GM19372 (cell line): ENCODE results near the gene ATRX.
"Not testable (repeated sequence)": the region's sequence is repeated elsewhere in the genome, so short reads cannot be mapped to it uniquely, and the experiment has no call there.

Experiments
- ATAC-seq: cut with Tn5 transposase; IDR thresholded peaks from one replicate; pipeline ENCODE4 v1.9.1; 2021; ENCODE audit warnings: mild to moderate bottlenecking, low read depth, moderate library complexity; ENCODE audit not compliant: unreplicated experiment

The ATRX gene

DNA sequence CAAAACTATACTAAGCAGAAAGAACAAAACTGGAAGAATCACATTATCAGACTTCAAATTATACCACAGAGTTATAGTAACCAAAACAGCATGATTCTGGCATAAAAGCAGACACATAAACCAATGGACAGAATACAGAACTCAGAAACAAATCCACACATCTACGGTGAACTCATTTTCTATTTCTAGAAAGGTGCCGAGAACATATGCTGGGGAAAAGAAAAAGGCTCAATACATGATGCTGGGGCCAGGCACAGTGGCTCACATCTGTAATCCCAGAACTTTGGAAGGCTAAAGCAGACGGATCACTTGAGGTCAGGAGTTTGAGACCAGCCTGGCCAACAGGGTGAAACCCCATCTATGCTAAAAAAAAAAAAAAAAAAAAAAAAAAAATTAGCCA lies 52.7 kb downstream of the ATRX start:
- ATAC-seq = no peak

DNA sequence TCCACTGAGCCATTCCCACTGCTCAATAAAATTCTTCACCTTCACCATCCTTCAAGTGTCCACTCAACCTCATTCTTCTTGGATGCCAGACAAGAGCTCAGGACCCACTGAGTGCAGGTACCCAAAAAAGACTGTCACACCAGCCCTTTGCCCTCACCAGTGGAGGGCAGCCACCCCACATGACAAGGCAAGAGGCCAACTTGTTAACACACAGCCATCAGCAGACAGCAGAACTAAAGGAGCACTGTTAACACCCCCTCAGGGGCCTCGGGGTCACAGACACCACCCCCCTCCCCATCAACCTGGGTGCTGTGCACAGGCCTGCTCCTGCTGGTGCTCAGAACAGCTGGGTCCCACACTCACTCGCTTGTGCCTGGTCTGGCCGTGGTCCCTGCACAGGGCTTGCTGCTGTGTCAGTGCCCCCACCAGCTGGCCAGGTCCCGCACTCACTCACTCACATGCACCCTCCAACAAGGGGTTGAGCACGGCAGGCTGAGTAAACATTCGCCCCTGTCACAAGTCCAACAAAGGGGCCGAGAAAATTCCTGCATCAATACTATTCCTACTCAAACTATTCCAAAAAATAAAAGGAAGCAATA lies 54.1 kb downstream of the ATRX start:
- ATAC-seq = no peak

DNA sequence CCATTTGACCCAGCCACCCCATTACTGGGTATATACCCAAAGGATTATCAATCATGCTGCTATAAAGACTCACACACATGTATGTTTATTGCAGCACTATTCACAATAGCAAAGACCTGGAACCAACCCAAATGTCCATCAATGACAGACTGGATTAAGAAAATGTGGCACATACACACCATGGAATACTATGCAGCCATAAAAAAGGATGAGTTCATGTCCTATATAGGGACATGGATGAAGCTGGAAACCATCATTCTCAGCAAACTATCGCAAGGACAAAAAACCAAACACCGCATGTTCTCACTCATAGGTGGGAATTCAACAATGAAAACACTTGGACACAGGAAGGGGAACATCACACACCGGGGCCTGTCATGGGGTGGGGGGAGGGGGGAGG lies 59.9 kb downstream of the ATRX start:
- not testable (repeated sequence) for ATAC-seq

DNA sequence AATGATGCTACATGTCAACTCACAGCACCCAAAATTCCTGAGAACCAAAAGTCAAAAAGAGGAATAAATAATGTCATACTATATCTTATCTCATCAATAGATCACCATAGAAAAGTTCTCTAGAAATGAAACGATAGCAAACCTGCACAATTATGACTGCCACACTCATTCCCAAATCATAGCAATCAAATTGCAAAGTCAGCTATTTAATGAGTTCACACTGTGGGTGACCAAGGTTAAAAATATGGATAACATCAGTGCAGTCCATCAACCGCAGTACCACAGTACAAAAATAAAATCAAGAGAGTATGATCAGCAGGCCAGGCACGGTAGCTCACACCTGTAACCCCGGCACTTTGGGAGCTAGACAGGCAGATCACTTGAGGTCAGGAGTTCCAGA lies 62.3 kb downstream of the ATRX start:
- ATAC-seq = no peak

DNA sequence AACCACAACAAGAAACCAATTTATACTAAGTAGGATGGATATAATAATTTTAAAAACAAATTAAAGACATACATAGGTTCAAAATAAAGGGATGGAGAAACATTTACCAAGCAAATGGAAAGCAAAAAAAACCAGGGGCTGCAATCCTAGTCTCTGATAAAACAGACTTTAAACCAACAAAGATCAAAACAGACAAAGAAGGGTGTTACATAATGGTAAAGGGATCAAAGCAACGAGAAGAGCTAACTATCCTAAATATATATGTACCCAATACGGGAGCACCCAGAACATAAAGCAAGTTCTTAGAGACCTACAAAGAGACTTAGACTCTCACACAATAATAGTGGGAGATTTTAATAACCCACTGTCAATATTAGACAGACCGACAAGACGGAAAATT lies 66.6 kb downstream of the ATRX start:
- no peak for ATAC-seq

DNA sequence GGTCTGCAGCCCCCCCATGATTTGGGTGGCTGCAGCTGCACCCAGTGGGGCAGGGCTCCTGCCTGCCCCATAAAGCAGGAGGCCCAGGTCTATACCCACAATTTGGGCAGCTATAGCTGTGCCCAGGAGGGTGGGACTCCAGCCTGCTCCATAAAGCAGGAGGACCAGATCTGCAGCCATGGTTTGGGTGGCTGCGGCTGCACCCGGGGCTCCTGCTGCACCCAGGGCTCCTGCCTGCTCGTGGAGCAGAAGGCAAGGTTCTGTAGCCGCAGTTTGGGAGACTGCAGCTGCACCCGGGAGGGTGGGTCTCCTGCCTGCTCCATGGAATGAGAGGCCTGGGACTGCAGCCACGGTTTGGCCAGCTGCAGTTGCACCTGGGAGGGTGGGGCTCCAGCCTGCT lies 81.1 kb downstream of the ATRX start:
- ATAC-seq = no peak

DNA sequence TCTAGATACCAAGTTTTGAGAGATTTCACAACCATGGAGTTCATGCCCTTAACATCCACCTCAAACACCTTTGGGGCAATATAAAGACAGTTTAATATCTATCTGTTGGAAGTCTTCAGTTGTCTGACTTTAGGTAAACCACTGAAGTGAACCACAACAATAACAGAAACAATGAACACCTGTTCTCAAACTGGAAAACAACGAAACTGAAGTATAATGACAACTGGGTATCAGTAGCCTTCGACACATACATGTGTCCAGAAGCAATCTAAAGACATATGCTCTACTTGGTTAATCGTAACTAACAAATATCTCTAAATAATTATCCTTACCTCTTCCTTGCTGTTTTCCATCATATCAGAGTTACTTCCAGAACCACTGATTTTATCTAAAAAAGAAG lies 87.8 kb downstream of the ATRX start:
- ATAC-seq = no peak

DNA sequence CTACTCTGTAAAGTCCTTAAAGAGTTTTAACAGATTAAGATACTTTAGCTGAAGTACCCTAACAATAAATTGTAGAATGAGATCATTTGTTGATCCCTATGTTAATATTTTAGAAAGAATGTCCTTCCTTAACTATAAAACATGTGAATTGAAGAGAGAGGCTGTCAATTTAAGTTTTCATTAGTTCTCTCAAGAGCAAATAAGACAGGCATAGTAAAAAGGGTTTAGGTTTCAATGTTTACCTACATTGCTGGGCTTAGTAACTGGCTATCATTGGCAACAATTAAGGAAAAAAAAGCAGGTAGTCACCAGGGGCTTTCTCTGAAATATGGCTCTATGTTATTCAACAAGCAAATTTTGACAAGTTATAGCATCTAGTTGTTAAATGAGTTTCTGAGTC lies 91.5 kb downstream of the ATRX start:
- no peak for ATAC-seq

DNA sequence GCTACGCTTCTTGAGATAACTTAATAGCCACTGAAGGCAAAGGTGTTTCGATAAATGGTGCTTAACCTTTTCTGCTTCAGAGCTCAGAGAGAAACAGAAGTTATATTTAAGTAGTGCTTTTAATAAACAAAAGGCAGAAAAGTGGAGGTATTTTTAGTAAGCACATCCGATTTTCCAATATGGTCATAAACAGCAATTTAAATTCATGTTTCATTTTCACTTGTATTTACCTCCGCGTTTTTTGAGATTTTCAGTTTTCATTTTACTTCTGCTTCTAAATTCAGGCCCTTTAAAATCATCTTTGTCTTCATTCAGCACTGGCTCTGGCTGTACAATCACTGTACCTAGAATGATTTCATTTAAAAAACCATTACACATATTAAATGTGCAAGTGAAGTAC lies 92.4 kb downstream of the ATRX start:
- ATAC-seq = no peak

DNA sequence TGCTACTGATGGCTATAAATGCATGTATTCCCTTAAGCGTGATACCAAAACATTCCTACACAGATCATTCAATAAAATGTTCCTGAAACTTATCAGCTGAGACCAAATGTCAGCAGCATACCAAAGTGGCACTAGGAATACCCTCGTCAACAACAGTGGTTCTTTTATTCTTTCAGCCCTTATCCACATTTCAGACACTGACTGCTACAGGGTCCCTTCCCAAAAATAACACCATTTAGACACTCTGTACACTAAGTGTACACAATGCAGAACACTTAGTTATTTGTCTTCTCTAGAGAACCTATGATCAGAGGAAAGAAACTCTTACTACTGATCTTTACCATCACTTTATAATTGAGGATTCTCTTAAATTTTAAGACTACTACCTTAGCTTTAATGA lies 94.1 kb downstream of the ATRX start:
- no peak for ATAC-seq

DNA sequence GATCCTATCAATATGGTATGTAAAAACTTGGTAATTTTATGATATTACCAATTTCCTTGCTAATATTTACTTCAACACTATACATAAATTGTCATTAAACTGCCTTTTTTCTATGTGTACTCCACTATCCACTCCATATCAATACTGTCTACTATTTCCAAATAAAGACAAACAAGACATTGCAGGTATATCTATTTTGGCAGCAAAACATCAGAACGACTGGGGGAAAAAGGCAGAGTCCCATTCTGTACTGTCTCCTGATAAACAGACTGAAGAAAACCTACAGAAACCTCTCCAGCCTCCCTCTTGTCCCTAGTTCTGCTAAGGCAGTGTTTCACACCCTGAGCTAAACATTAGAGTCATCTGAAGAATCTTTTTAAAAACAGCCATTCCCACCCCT lies 96.6 kb downstream of the ATRX start:
- no peak for ATAC-seq

DNA sequence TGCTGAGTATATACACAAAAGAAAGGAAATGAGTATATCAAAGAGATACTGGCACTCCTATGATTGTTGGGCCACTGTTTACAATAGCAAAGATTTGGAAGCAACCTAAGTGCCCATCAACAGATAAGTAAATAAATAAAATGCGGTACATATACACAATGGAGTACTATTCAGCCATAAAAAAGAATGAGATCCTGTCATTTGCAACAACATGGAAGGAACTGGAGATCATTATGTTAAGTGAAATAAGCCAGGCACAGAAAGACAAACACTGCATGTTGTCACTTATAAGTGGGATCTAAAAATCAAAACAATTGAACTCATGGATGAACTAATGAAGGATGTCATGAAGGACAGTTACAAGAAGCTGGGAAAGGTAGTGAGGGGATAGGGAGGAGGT lies 100.3 kb downstream of the ATRX start:
- ATAC-seq = not testable (repeated sequence)

DNA sequence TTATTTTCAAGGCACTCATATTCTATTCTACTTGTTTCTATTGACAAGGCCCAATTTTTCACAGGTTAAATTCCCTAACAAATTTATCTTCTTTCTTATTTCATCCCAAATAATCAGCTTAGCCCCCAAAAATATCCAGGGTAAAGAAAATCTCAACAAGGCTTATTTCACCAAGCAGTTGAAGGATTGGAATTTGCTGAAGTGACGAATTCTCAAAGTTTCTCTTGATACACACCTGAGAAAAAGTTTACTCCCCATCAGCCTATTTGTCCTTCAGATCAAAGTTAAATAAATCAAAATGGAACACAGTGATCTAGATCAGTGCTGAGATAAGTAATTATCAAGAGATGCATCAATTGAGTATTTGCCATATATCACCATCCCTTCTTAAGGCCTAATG lies 106.9 kb downstream of the ATRX start:
- ATAC-seq = no peak

DNA sequence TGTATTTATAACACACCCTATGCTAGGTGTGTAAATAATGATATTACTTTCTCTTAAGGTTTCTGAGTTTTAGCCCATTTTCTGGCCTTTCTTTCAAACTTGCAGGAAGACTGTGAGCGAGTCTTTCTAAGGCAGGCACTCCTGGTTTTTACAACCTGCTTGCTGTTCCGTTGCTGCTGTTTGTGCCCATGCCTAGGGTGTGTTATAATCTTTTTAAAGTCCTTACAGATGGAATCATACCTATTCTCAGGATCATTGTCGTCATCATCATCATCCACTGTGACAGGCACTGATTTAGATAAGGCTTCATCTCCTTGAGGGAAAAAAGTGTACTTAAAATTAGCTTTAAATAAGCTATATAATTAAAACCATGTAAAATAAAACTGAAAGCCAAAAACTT lies 110.0 kb downstream of the ATRX start:
- no peak for ATAC-seq

DNA sequence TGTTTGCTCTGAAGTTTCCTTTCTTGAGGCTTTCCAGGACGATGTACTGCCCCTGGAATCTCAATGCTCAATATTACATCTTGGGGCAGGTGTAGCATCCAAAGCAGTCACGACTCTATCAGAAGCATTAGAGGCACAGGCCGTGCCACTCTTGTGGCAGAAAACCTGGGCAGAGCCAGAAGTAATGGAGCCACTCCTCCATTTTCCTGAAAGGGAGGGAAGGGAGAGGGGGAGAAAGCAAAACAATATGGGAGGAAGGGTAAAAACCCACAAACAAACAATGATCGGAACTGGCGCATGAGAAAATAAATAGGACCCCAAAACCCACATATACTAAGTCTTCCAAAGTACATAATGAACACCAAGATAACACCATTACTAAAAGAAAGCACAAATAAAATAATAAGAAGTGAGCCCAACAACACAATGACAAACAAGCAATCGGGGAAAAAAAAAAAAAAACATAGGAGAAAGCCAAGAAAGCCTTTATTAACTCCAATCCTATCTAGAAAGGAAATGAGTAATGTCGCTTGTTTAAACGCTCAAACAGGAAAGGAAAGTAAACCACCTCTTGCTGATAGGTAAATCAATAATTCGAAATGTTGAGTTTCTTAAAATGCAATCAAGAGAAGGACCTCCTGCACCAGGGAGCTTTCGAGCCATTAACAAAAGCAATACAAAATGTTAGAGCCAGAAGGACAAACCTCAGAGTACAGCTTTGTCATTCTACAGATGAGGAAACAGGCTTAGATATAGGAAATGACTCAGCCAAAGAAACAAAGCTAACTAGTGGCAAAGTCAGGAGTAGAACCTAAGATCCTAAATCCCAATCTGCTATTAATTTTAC lies 117.4 kb downstream of the ATRX start:
- ATAC-seq = no peak

DNA sequence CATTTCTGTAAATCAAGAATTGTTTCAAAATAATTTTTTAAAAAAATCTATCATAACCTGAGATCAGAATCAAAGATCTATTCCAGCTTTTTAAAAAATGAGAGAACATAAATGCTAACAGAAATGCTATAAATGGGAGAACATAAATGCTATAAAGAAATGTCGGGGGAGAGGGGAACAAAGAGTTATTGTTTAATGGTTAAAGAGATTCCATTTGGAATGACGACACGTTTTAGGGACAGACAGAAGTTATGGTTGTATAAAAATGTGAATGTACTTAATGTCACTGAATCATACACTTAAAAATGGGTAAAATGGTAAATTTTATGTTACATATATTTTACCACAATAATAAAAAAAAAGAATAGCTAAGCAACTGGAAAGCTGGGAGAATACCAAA lies 127.1 kb downstream of the ATRX start:
- ATAC-seq = no peak

DNA sequence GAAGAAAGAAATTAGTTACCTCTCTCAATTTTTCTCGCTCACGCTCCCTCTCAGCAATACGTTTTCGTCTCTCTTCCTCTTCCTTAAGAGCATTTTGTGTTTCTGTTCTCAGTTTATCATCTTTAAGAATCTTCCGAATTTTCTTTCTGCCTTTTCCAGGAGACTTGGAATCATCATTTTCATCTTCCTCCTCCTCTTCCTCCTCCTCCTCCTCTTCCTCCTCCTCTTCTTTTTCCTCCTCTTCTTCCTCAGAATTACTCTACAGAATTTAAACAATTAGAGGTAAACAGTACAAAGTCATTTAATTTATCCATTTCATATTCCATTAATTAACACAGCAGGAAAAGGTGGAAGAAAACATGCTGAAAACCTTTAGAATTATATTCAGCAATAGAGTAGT lies 133.9 kb downstream of the ATRX start:
- no peak for ATAC-seq

DNA sequence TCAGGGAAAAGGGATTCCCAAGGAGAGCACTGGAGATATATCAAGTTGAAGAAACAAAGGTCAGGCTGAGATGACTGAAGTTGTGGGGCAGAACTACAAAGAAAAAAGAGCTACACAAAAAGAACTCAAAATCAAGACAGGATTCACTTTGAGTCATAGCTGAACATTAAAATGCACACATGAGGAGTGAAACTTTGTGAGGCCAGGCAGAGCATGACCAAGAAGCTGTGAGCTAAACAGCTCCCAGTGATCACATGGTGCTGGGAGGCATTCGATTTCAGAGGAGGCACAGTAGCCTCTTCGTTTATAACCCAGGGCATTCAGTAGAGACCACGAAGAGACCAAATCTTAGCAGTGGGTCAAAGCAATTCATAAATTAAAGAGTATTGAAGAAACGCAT lies 145.3 kb downstream of the ATRX start:
- no peak for ATAC-seq

DNA sequence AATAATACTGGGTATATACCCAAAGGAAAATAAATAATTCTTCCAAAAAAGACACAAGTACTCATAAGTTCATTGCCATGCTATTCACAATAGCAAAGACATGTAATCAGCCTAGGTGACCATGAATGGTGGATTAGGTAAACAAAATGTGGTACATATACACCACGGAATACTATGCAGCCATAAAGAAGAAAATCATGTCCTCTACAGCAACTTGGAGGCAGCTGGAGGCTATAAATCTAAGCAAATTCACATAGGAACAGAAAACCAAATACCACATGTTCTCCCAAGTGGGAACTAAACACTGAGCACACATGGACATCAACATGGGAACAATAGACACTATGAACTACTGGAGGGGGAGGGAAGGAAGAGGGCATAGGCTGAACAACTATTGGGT lies 146.2 kb downstream of the ATRX start:
- ATAC-seq = no peak

DNA sequence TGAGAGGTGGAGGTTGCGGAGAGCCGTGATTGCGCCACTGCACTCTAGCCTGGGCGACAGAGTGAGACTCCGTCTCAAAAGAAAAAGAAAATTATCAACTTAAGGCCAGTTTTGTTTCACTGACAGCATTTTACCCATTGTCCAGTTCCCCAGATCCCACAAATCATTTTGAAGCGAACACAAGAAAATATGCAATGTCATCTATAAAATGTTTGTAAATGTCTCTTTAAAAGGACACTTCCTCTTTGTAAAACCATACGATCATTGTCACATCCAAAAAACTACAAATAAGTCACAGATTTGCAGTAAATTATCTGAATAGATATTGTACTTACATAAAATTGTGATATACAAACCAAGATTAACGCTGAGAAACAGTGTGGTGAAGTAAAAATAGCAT lies 147.6 kb downstream of the ATRX start:
- no peak for ATAC-seq

DNA sequence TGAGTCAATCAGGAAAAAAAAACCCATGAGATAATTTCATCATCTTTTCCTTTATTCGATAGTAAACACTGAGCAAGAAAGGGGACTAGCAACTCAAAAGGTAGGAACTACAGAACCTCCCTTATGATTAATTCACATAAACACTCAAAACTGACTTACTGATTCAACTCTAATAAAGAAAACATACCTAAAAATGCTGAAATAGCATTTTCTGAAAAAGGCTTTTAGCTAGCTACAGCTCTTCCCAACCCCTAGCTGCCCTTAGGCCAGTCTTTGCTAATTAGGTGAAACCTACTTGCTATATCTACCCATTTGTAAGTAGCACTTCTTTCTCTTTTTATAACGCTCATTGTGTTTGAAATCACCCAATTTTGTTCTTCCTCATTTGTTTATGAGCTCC lies 150.6 kb downstream of the ATRX start:
- ATAC-seq = no peak

DNA sequence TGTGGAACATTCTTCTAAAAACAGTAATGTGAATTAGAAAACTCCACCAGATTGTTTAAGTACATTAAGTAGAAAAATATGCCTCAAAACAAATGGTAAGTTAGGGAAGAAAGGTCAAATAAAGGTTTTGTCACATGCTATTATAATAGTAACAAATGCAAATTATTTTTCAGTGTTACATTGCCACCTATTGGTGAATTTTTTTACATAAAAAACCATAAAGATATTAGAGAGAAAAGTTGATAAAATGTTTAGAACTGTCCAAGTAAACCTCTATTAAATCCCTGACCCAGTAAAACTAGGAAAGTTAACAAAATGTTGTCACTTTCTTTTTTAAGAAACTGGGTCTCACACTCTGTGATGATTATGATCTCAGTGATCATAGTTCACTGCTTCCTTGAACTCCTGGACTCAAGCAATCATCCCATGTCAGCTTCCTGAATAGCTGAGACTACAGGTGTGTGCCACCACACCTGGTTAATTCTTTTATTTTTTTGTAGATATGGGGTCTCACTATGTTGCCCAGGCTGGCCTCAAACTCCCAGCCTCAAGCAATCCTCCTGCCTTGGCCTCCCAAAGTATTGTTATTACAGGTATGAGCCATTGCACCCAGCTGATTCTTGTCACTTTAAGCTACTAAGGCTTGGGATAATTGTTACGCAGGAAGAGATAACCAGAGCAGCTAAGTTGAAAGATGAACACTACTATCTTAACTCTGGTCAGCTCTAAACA lies 157.6 kb downstream of the ATRX start:
- no peak for ATAC-seq
